Thyroid gland (tissue), 4 donors: Measurements from ENCODE around the gene KLF13.

Experiments
- POLR2A ChIP-seq, 2 donors: fragments of 450-650 bp; IDR thresholded peaks; one replicate each; pipeline ENCODE4 v1.6.1; 2017; ENCODE audit warnings: antibody characterized with exemption in 2 of 2, mild to moderate bottlenecking in 2 of 2, moderate library complexity in 1 of 2
- TF ChIP-seq, protein P1 (sequence below), 6 experiments: fragments of 200-600 bp in 3 of 6; fragments of 450-650 bp in 3 of 6; sonication (generic) in 3 of 6; IDR thresholded peaks; one replicate each; pipeline ENCODE4 v1.5.1; 2016 to 2019; ENCODE audit warnings: antibody characterized with exemption in 6 of 6, mild to moderate bottlenecking in 2 of 6, inconsistent platforms in 1 of 6, moderate library complexity in 1 of 6

DNA sequence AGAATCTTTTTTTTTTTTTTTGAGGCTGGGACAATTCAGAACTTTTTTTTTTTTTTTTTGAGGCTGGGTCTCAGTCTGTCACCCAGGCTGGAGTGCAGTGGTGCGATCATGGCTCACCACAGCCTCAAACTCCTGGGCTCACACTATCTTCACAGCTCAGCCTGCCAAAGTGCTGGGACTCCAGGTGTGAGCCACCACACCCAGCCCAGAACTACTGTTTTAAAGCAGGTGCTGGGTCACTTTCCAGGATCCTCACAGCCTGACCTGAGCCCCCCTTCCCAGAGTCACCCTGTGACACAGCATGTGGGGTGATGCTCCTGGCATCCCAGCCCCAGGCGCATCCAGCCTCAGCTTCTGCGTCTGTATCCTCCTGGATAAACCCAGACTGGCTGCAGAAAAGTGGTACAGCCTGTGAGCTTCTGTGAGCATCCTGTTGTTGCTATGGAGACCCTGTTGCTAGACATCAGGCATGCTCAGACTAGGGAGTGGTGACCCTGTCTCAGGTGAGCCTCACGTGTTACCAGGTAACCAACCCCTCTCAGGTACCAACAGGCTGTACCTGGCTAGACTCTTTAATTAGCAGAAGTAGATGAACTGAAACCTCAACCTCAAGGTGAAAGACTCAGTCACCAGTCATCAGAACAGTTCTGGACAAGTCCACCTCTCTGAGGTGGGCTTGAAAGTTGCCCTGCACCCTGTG lies 15.0 kb downstream of the KLF13 start:
- no peak for TF ChIP-seq POLR2A (IDR thresholded peaks at IDR 0.05)
- TF ChIP-seq, protein P1, sequence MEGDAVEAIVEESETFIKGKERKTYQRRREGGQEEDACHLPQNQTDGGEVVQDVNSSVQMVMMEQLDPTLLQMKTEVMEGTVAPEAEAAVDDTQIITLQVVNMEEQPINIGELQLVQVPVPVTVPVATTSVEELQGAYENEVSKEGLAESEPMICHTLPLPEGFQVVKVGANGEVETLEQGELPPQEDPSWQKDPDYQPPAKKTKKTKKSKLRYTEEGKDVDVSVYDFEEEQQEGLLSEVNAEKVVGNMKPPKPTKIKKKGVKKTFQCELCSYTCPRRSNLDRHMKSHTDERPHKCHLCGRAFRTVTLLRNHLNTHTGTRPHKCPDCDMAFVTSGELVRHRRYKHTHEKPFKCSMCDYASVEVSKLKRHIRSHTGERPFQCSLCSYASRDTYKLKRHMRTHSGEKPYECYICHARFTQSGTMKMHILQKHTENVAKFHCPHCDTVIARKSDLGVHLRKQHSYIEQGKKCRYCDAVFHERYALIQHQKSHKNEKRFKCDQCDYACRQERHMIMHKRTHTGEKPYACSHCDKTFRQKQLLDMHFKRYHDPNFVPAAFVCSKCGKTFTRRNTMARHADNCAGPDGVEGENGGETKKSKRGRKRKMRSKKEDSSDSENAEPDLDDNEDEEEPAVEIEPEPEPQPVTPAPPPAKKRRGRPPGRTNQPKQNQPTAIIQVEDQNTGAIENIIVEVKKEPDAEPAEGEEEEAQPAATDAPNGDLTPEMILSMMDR (IDR thresholded peaks at IDR 0.05): no peak
